ENCODE data around the gene SLIRP. TPM values are rescaled to one million over a fixed set of nuclear protein-coding genes. Genes with fewer than 3 reads are reported as not detected.

Gene SLIRP
- total and polyA plus RNA-seq, 2 of the 4 experiments (the other 2 are of a cell fraction), result 226 to 244 TPM

DNA sequence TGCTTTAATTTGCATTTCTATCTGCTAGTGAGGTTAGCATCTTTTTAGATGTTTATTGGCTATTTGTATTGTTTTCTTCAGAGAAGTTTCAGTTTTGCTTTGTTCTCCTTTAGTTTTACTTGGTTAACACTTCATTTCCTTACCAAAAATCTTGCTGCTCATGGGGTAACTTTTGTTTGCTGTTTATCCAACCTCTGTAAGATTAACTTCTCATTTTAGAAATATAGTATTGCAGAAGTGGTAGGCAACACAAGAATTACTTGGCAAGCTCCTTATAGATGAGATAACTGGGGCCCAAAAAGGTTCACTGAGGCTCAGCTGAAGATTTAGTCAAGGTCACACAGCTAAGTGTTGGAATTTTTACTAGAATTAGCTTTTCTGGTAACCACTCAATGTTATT is 40.6 kb upstream of the SLIRP start:
- intact Hi-C loops (cut with micrococcal nuclease), result no loop called here
- H3K9ac ChIP-seq (ENCODE audit: low read depth, low read length), result no peak overlapping the region

More for the DNA sequence above, 40.6 kb upstream of the SLIRP start:
- H4K8ac ChIP-seq (ENCODE audit: low read depth in 2 of 2, low read length in 2 of 2), result no peak overlapping the region
- no peak overlapping the region for H4K5ac ChIP-seq (ENCODE audit: low read depth, low read length)
- no peak overlapping the region for H3K4me2 ChIP-seq (ENCODE audit: low read depth, low read length)
- H3K4me1 ChIP-seq (ENCODE audit: control insufficient read depth, insufficient read depth, low read length), result peaks cover 4% of the 10 kb centered on the region; the same call in 1 of the 2 replicates
- H3K27ac ChIP-seq (ENCODE audit: insufficient read depth, low read length), result no peak overlapping the region
- H2BK15ac ChIP-seq (ENCODE audit: low read depth, low read length), result no peak overlapping the region
- no peak for ATAC-seq (ENCODE audit: low read depth)
- no peak overlapping the region for H2BK20ac ChIP-seq (ENCODE audit: low read depth, low read length)
- no peak overlapping the region for H3K56ac ChIP-seq (ENCODE audit: extremely low read depth, insufficient read depth, low read length)
- peaks cover 2% of the 10 kb centered on the region; the same call in 1 of the 2 replicates for H3K9me1 ChIP-seq (ENCODE audit: insufficient read depth, low read length)
- H2BK5ac ChIP-seq (ENCODE audit: low read depth, low read length, poor library complexity, severe bottlenecking), result no peak overlapping the region
- no peak overlapping the region for H2AFZ ChIP-seq (replicated peaks; ENCODE audit: low read length, poor library complexity)
- no peak overlapping the region for H3K4me3 ChIP-seq (ENCODE audit: insufficient read depth, low read depth, low read length)
- H3K4ac ChIP-seq (ENCODE audit: low read depth, low read length), result no peak overlapping the region
- no peaks in the 10 kb centered on the region for H4K20me1 ChIP-seq (ENCODE audit: insufficient read depth, low read length)
- in situ Hi-C loops (cut with MboI; ENCODE audit: low sequenced_read_pairs) (no loop called here), dilution Hi-C loops (cut with HindIII; ENCODE audit: low sequenced_read_pairs, unreplicated experiment) (no loop called here)
- no peak overlapping the region for H4K91ac ChIP-seq (ENCODE audit: insufficient read depth, low read depth, low read length)
- H3K27me3 ChIP-seq (ENCODE audit: control insufficient read depth, insufficient read depth, low read length), result no peaks in the 10 kb centered on the region
- H3K36me3 ChIP-seq (ENCODE audit: control insufficient read depth, insufficient read depth, low read length), result no peaks in the 10 kb centered on the region
- BruUV-seq (replicated peaks), result no TSS peak
- H2BK120ac ChIP-seq (ENCODE audit: low read depth, low read length), result no peak overlapping the region
- H3K18ac ChIP-seq (ENCODE audit: low read depth, low read length), result no peak overlapping the region
- ChIA-PET CTCF (interaction anchor here (0.7 kb wide), 2 partner anchors 28 to 220 kb away, joined by 4 read pairs; no protein-coding TSS in a partner anchor), POLR2A (ENCODE audit: unreplicated experiment) (no interaction called here)
- no peak overlapping the region for H3K23ac ChIP-seq (ENCODE audit: low read depth, low read length)
- H2AK5ac ChIP-seq (ENCODE audit: low read depth, low read length), result no peak overlapping the region
- TF ChIP-seq, protein P1, sequence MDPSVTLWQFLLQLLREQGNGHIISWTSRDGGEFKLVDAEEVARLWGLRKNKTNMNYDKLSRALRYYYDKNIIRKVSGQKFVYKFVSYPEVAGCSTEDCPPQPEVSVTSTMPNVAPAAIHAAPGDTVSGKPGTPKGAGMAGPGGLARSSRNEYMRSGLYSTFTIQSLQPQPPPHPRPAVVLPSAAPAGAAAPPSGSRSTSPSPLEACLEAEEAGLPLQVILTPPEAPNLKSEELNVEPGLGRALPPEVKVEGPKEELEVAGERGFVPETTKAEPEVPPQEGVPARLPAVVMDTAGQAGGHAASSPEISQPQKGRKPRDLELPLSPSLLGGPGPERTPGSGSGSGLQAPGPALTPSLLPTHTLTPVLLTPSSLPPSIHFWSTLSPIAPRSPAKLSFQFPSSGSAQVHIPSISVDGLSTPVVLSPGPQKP (IDR thresholded peaks at IDR 0.05; ENCODE audit: borderline replicate concordance, low read depth, low read length), result no peak
- TF ChIP-seq MXI1 (IDR thresholded peaks at IDR 0.05; ENCODE audit: borderline replicate concordance, low read depth, low read length), result no peak
- no peak for TF ChIP-seq CEBPB (IDR thresholded peaks at IDR 0.05; ENCODE audit: low read depth, low read length)
- no peak for TF ChIP-seq RAD21 (IDR thresholded peaks at IDR 0.05; ENCODE audit: low read length)
- no peak for TF ChIP-seq BHLHE40 (IDR thresholded peaks at IDR 0.05; ENCODE audit: low read depth, low read length)
- TF ChIP-seq FOS (IDR thresholded peaks at IDR 0.05; ENCODE audit: low read depth, low read length), result no peak
- no peak for TF ChIP-seq MAZ (IDR thresholded peaks at IDR 0.05; ENCODE audit: borderline replicate concordance, low read depth, low read length)
- TF ChIP-seq, protein P2, sequence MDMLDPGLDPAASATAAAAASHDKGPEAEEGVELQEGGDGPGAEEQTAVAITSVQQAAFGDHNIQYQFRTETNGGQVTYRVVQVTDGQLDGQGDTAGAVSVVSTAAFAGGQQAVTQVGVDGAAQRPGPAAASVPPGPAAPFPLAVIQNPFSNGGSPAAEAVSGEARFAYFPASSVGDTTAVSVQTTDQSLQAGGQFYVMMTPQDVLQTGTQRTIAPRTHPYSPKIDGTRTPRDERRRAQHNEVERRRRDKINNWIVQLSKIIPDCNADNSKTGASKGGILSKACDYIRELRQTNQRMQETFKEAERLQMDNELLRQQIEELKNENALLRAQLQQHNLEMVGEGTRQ (IDR thresholded peaks at IDR 0.05; ENCODE audit: low read depth, low read length), result no peak
- TF ChIP-seq MAFK (IDR thresholded peaks at IDR 0.05; ENCODE audit: low read depth, low read length), result no peak
- no peak for TF ChIP-seq CHD1 (IDR thresholded peaks at IDR 0.05; ENCODE audit: low read depth, low read length)
- no peak for TF ChIP-seq RFX5 (IDR thresholded peaks at IDR 0.05; ENCODE audit: low read depth, low read length)
- H3K9me3 ChIP-seq (ENCODE audit: control insufficient read depth, insufficient read depth, low read length), result no peaks in the 10 kb centered on the region
- no peak overlapping the region for H2AK9ac ChIP-seq (replicated peaks; ENCODE audit: low read depth, low read length, poor library complexity)
- no peak overlapping the region for H3K14ac ChIP-seq (replicated peaks; ENCODE audit: low read depth, low read length)
- DNase-seq, result no peak
- no peaks in the 10 kb centered on the region for H3K79me1 ChIP-seq (ENCODE audit: low read depth in 1 of 2, low read length in 2 of 2)
